CD4-positive, alpha-beta T cell (primary cell): ENCODE measurements around the gene FAM227B. TPM values are rescaled to one million over a fixed set of nuclear protein-coding genes. Genes with fewer than 3 reads are reported as not detected.
A peak's percentile ranks its signal among the peaks of the same experiment; 100 is the strongest.
"Not testable (repeated sequence)": the region's sequence is repeated elsewhere in the genome, so short reads cannot be mapped to it uniquely, and the experiment has no call there.

Experiments used
- ATAC-seq: fragments of 200-7000 bp; cut with Tn5 transposase; one replicate; pipeline ENCODE4 v1.10.0; 2022; ENCODE audit warnings: mild to moderate bottlenecking; ENCODE audit not compliant: poor library complexity
- CTCF ChIA-PET: fragments of 350-600 bp; sonication (Branson Sonifier 250); formaldehyde crosslinking; loops from one replicate; lab custom pipeline; 2021; ENCODE audit warnings: antibody characterized with exemption, inconsistent platforms; lab: Charles Lee
- POLR2A ChIA-PET: fragments of 350-600 bp; sonication (Branson Sonifier 250); formaldehyde crosslinking; loops from one replicate; lab custom pipeline; 2021; ENCODE audit warnings: antibody characterized with exemption, inconsistent platforms; lab: Charles Lee
- DNase-seq, 14 experiments: peaks; one replicate each; pipeline ENCODE4 v3.0.0-alpha.2; 2013 to 2020; ENCODE audit warnings: mixed read lengths in 2 of 14
- H3K27ac ChIP-seq, 2 donors: one replicate each; pipeline versions ENCODE4 v1.5.1 to v1.7.0; 2013; ENCODE audit warnings: low read length in 2 of 2, low read depth in 1 of 2, mild to moderate bottlenecking in 1 of 2
- H3K27me3 ChIP-seq, 2 experiments: 1 replicate in 1 of 2; 2 replicates in 1 of 2; pipeline versions ENCODE4 v1.6.1 to v1.7.0; 2013; ENCODE audit warnings: low read length in 2 of 2, control low read depth in 1 of 2, mild to moderate bottlenecking in 1 of 2, moderate library complexity in 1 of 2; ENCODE audit not compliant: insufficient read depth in 2 of 2, control insufficient read depth in 1 of 2
- H3K36me3 ChIP-seq: one replicate; pipeline ENCODE4 v1.6.1; 2013; ENCODE audit warnings: low read length, control low read depth; ENCODE audit not compliant: insufficient read depth
- H3K4me1 ChIP-seq: one replicate; pipeline ENCODE4 v1.6.1; 2013; ENCODE audit warnings: low read length, control low read depth; ENCODE audit not compliant: insufficient read depth
- H3K4me3 ChIP-seq: one replicate; pipeline ENCODE4 v1.5.1; 2013; ENCODE audit warnings: mild to moderate bottlenecking, low read length, moderate library complexity
- H3K9me3 ChIP-seq, 2 experiments: 1 replicate in 1 of 2; 2 replicates in 1 of 2; pipeline versions ENCODE4 v1.6.1 to v1.7.0; 2013; ENCODE audit warnings: low read length in 2 of 2, mild to moderate bottlenecking in 2 of 2, control low read depth in 1 of 2, moderate library complexity in 1 of 2; ENCODE audit not compliant: control insufficient read depth in 1 of 2, insufficient read depth in 1 of 2
- H3K27ac Mint-ChIP-seq: one replicate; pipeline ENCODE4 v1.8.0; 2020; ENCODE audit warnings: mixed read lengths
- H3K27me3 Mint-ChIP-seq: one replicate; pipeline ENCODE4 v1.8.0; 2021; ENCODE audit warnings: mixed read lengths
- H3K36me3 Mint-ChIP-seq: one replicate; pipeline ENCODE4 v1.8.0; 2021; ENCODE audit warnings: low read depth, mixed read lengths
- H3K4me1 Mint-ChIP-seq: one replicate; pipeline ENCODE4 v1.8.0; 2021; ENCODE audit warnings: low read depth, mixed read lengths
- H3K4me3 Mint-ChIP-seq: one replicate; pipeline ENCODE4 v1.8.0; 2020; ENCODE audit warnings: mild to moderate bottlenecking, mixed read lengths
- H3K9me3 Mint-ChIP-seq: one replicate; pipeline ENCODE4 v1.8.0; 2020; ENCODE audit warnings: mixed read lengths
- CTCF ChIP-seq: fragments of 200-600 bp; IDR thresholded peaks from one replicate; pipeline ENCODE4 v1.8.0; 2022; ENCODE audit warnings: antibody characterized with exemption, mild to moderate bottlenecking
- intact Hi-C, 2 experiments: fragments of 100-400 bp; cut with DNase I in 1 of 2; cut with micrococcal nuclease in 1 of 2; formaldehyde crosslinking; loops; one replicate each; pipeline versions ENCODE4 v1.15.1 to v1.9.0; 2023 to 2025; cut with DNase I, micrococcal nuclease
- total RNA-seq, 174 experiments: library from RNA in 2 of 174; stranded (reverse) in 2 of 174; gene quantifications; one replicate each; pipeline ENCODE4 v1.2.3 and lab custom pipeline; 2021 to 2026

Gene FAM227B
- total RNA-seq, 2 experiments from 2014 or later: 3.0 to 4.4 TPM

- Mint-ChIP-seq H3K36me3 (no peaks in the 10 kb centered on the region), H3K4me3 (no peak overlapping the region), H3K27ac (no peak overlapping the region), H3K4me1 (no peaks in the 10 kb centered on the region), H3K9me3 (no peaks in the 10 kb centered on the region), H3K27me3 (peaks cover 23% of the 10 kb centered on the region)
- ATAC-seq (no peak), DNase-seq (no peak)
- Histone ChIP-seq H3K27ac (no peak overlapping the region), H3K27me3 (peaks cover 0 to 2% of the 10 kb centered on the region in 2 experiments), H3K9me3 (peaks cover 0 to 15% of the 10 kb centered on the region in 2 experiments), H3K36me3 (no peaks in the 10 kb centered on the region), H3K4me3 (no peak overlapping the region), H3K4me1 (no peaks in the 10 kb centered on the region)
- intact Hi-C loops: no loop called here
- POLR2A ChIA-PET: no interaction called here
- CTCF ChIA-PET: no interaction called here
- no peak for TF ChIP-seq CTCF
Observed at GRCh38 chr15:49410641-49411040, 210.0 kb downstream of the FAM227B start.

- H3K36me3 Mint-ChIP-seq: no peaks in the 10 kb centered on the region
- Histone ChIP-seq H3K36me3 (no peaks in the 10 kb centered on the region), H3K4me1 (no peaks in the 10 kb centered on the region), H3K4me3 (no peak overlapping the region), H3K27ac (no peak overlapping the region), H3K27me3 (peaks cover 0 to 2% of the 10 kb centered on the region in 2 experiments), H3K9me3 (peaks cover 0 to 15% of the 10 kb centered on the region in 2 experiments)
- no peak overlapping the region for H3K27ac Mint-ChIP-seq
- H3K4me3 Mint-ChIP-seq: no peak overlapping the region
- POLR2A ChIA-PET: no interaction called here
- no peak for TF ChIP-seq CTCF
- H3K27me3 Mint-ChIP-seq: peaks cover 4% of the 10 kb centered on the region
- peaks cover 4% of the 10 kb centered on the region for H3K9me3 Mint-ChIP-seq
- DNase-seq (peak in 1 of 14 experiments; percentile 17), ATAC-seq (no peak)
- CTCF ChIA-PET: interaction anchor here (0.6 kb wide), 1 partner anchor 18 kb away, joined by 3 read pairs; no protein-coding TSS in a partner anchor
- no peaks in the 10 kb centered on the region for H3K4me1 Mint-ChIP-seq
- intact Hi-C loops: loop anchor here in 1 of 2 experiments (10.0 kb wide), 1 partner anchor 58 kb away; no protein-coding TSS in a partner anchor
Observed at GRCh38 chr15:49406352-49407118, 214.1 kb downstream of the FAM227B start.

GRCh38 chr15:49402515-49403296 lies 217.9 kb downstream of the FAM227B start:
- H3K4me1 Mint-ChIP-seq, POLR2A ChIA-PET, H3K27me3 Mint-ChIP-seq, H3K9me3 Mint-ChIP-seq, H3K36me3 ChIP-seq, H3K27me3 ChIP-seq, DNase-seq, H3K4me3 Mint-ChIP-seq, H3K36me3 Mint-ChIP-seq, CTCF ChIA-PET, H3K4me3 ChIP-seq, H3K27ac Mint-ChIP-seq, ATAC-seq, H3K4me1 ChIP-seq, H3K27ac ChIP-seq: not testable (repeated sequence)
- H3K9me3 ChIP-seq: peaks cover 0 to 15% of the 10 kb centered on the region in 2 experiments
- intact Hi-C loops: loop anchor here in 1 of 2 experiments (10.0 kb wide), 1 partner anchor 62 kb away; no protein-coding TSS in a partner anchor
